ENCODE measurements around the gene MAPKAPK2. TPM values are rescaled to one million over a fixed set of nuclear protein-coding genes. Genes with fewer than 3 reads are reported as not detected.

Gene MAPKAPK2
- total RNA-seq, 1 donor = 69.8 TPM

DNA sequence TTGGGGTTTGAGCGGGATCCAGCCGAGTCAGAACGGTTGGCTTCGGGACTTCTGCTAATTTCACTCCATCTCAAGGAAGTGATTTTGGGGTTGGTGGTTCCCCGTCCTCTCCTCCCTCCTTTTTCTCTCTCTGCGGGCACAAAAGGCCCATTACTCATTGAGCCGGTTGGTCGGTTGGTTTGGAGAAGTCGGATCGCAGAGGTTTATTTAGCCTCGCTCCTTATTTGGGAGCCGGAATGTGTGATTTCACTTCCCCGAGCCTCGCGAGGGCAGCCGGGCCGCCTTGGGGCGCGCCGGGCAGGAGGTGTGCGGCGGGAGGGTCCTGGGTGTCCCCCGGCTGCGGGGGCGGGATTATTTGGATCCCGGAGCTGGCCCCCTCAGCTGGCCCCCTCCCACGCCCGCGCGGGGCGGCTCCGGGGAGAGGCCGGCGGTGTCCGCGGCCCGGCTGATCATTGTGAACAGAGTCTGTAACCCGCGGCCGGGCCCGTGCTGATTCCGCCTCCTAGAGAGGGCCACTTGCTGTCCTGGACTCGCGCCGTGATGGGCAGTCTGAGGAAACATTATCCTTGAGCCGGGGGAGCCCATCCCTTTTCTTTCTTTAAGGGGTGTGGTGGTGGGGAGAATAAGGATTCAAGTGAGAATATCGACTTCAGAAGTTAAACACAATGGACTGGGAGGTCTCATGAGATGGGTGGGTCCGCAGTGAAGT is 1.2 kb downstream of the MAPKAPK2 start:
- Histone ChIP-seq H3K4me3 (ENCODE audit: low read length) (peak overlapping the region; percentile 73), H3K27me3 (ENCODE audit: insufficient read depth, low read length) (no peaks in the 10 kb centered on the region), H3K4me1 (ENCODE audit: insufficient read depth, low read length) (peaks cover 74% of the 10 kb centered on the region), H3K9me3 (ENCODE audit: low read depth, low read length) (no peaks in the 10 kb centered on the region)

DNA sequence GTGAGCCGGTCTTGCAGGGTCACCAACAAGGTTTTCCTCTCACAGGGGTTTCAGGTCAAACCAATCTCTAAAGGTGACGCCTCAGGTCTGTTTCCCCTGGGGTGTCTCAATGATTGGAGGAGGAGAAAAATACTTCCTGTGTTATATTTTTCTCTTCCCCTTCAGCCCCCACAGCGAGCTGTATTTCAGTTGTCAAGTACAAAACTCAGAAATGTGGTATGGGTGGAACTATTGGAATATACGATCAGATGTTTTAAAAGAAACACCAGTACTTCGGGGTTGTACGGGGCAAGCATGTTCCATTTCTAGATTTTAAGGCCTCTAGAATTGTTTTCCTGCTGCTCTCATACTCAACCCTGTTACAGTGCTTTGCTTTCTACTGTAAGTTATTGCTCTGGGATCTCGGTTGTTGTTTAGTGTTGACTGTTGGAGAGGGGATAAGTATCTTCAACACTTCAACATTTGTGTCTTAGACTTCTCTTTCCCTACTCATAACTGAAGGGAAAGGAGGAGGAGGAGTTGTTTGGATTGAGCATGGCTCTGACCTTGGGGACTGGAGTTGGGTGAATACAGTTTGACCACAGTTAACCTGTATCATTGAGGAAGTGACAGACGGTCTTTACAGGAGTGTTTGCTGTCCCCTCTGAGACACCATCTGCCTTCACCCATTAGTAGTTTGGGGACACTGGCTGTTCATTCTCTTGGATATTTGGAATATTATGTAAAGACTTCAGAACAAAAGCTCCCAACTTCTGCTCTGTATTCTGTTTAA is 2.0 kb downstream of the MAPKAPK2 start:
- H3K27me3 ChIP-seq (ENCODE audit: insufficient read depth, low read length) = no peaks in the 10 kb centered on the region
- H3K4me1 ChIP-seq (ENCODE audit: insufficient read depth, low read length) = peaks cover 75% of the 10 kb centered on the region
- H3K4me3 ChIP-seq (ENCODE audit: low read length) = peak overlapping the region; percentile 73
- H3K9me3 ChIP-seq (ENCODE audit: low read depth, low read length) = no peaks in the 10 kb centered on the region

DNA sequence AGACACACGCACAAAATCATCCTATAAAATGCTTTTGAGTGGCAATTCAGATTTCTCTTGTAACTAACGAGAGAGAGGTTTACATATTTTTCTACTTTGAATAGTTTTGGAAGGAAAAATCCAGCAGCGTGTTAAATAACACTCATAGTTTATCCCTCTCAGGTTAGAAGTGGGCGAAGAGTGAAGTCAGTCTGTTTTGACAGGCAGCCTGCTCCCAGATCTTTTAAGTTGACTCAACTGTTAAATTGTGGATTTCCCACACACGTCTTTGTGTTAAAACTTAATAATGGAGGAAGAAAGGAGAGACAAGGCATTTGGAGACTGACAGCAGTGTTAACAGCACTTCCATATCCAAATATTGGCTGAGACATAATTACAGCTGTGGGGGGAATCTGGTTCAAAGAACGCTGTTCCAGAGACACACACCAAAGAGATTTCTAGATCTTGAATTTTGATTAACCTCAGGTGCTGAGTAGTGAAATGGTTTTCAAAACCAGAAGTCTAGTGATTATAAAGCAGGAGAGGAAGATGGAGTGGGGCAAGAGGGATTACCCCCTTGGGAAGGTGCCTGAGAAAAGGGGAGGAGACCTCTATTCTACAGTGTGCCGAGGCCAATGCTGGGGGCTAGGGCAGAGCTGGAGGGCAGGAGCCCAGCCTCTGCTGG is 2.7 kb downstream of the MAPKAPK2 start:
- no peaks in the 10 kb centered on the region for H3K27me3 ChIP-seq (ENCODE audit: insufficient read depth, low read length)
- peak overlapping the region; percentile 73 for H3K4me3 ChIP-seq (ENCODE audit: low read length)
- H3K9me3 ChIP-seq (ENCODE audit: low read depth, low read length) = no peaks in the 10 kb centered on the region
- peaks cover 80% of the 10 kb centered on the region for H3K4me1 ChIP-seq (ENCODE audit: insufficient read depth, low read length)

DNA sequence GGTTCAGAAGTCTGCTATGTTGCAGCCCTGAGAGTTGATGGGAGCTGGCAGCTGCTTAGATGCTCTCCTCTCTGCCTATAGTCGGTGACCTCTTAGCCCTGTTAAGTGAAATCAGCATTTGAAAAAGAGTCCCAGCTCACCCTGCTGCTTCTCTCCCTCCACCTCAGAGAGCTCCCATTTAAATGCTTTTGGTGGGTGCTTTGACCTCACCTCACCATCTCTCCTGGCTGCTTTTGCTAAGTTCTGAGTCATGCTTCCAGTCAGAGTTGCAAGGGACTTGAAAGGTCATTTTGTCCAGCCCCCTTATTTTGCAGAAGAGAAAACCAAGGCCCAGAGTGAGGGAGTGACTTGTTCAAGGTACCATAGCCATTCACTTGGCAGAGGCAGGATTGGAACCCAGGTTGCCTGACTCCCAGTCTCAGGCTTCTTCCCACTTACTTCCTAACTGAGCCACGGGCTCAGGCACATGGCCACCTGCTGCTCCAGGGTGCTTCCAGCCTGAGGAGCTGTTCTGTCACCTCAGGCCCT is 3.3 kb downstream of the MAPKAPK2 start:
- no peaks in the 10 kb centered on the region for H3K27me3 ChIP-seq (ENCODE audit: insufficient read depth, low read length)
- no peaks in the 10 kb centered on the region for H3K9me3 ChIP-seq (ENCODE audit: low read depth, low read length)
- peaks cover 80% of the 10 kb centered on the region for H3K4me1 ChIP-seq (ENCODE audit: insufficient read depth, low read length)
- H3K4me3 ChIP-seq (ENCODE audit: low read length) = no peak overlapping the region

DNA sequence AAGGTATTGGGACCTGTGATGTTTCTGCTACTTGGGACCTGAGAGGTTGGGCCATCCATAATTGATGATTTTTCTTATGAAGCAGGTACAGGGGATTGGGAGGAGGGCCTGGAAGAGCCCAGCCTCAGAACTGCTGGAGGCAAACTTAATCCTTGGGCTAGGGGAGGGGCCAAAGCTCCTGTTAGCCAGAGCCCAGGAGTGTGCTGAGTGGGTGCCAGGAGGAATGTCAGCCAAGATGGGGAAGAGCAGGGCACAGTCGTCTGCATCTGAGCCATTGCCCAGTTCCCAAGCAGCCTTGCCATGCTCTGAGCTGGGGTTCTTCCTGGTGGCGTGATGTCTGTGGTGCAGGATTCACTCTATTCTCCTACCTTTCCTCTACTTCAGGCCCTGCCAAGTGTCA is 5.8 kb downstream of the MAPKAPK2 start:
- Histone ChIP-seq H3K4me3 (ENCODE audit: low read length) (no peak overlapping the region), H3K27me3 (ENCODE audit: insufficient read depth, low read length) (no peaks in the 10 kb centered on the region), H3K9me3 (ENCODE audit: low read depth, low read length) (no peaks in the 10 kb centered on the region), H3K4me1 (ENCODE audit: insufficient read depth, low read length) (peaks cover 88% of the 10 kb centered on the region)

- H3K27me3 ChIP-seq (ENCODE audit: insufficient read depth, low read length) = no peaks in the 10 kb centered on the region
- H3K4me3 ChIP-seq (ENCODE audit: low read length) = no peak overlapping the region
- H3K9me3 ChIP-seq (ENCODE audit: low read depth, low read length) = no peaks in the 10 kb centered on the region
- peaks cover 93% of the 10 kb centered on the region for H3K4me1 ChIP-seq (ENCODE audit: insufficient read depth, low read length)
Measured at GRCh38 chr1:206691604-206692003, 6.9 kb downstream of the MAPKAPK2 start.

GRCh38 chr1:206693029-206693428 is 8.3 kb downstream of the MAPKAPK2 start:
- Histone ChIP-seq H3K27me3 (ENCODE audit: insufficient read depth, low read length) (no peaks in the 10 kb centered on the region), H3K4me3 (ENCODE audit: low read length) (no peak overlapping the region), H3K9me3 (ENCODE audit: low read depth, low read length) (no peaks in the 10 kb centered on the region), H3K4me1 (ENCODE audit: insufficient read depth, low read length) (peaks cover 93% of the 10 kb centered on the region)

DNA sequence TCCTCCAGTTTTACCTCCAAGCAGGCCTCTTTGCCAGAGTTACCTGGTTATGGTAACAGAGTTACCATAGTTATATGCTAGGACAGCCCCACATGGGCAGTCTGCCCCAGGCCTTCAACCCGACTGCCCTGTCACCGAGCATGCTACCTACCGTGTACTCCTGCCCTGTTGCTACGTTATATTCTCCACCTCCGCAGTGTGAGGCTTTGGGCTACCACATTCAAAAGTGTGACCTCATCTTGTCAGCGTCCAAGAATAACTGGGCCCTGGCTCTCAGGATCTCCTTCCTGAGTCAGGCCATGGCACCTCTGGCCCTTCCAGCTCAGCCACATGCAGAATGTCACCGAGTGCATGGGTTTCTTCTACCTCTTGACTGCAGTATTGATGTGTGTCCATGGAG is 8.9 kb downstream of the MAPKAPK2 start:
- H3K27me3 ChIP-seq (ENCODE audit: insufficient read depth, low read length) = no peaks in the 10 kb centered on the region
- no peak overlapping the region for H3K4me3 ChIP-seq (ENCODE audit: low read length)
- H3K4me1 ChIP-seq (ENCODE audit: insufficient read depth, low read length) = peaks cover 93% of the 10 kb centered on the region
- no peaks in the 10 kb centered on the region for H3K9me3 ChIP-seq (ENCODE audit: low read depth, low read length)

GRCh38 chr1:206694171-206695124 is 9.7 kb downstream of the MAPKAPK2 start:
- no peaks in the 10 kb centered on the region for H3K9me3 ChIP-seq (ENCODE audit: low read depth, low read length)
- H3K4me3 ChIP-seq (ENCODE audit: low read length) = no peak overlapping the region
- H3K4me1 ChIP-seq (ENCODE audit: insufficient read depth, low read length) = peaks cover 93% of the 10 kb centered on the region
- no peaks in the 10 kb centered on the region for H3K27me3 ChIP-seq (ENCODE audit: insufficient read depth, low read length)

GRCh38 chr1:206695733-206696132 is 11.0 kb downstream of the MAPKAPK2 start:
- H3K4me3 ChIP-seq (ENCODE audit: low read length) = no peak overlapping the region
- peaks cover 95% of the 10 kb centered on the region for H3K4me1 ChIP-seq (ENCODE audit: insufficient read depth, low read length)
- H3K27me3 ChIP-seq (ENCODE audit: insufficient read depth, low read length) = no peaks in the 10 kb centered on the region
- no peaks in the 10 kb centered on the region for H3K9me3 ChIP-seq (ENCODE audit: low read depth, low read length)

- Histone ChIP-seq H3K4me3 (ENCODE audit: low read length) (no peak overlapping the region), H3K9me3 (ENCODE audit: low read depth, low read length) (no peaks in the 10 kb centered on the region), H3K27me3 (ENCODE audit: insufficient read depth, low read length) (no peaks in the 10 kb centered on the region), H3K4me1 (ENCODE audit: insufficient read depth, low read length) (peaks cover 88% of the 10 kb centered on the region)
Measured at GRCh38 chr1:206696812-206697585, 12.3 kb downstream of the MAPKAPK2 start.

DNA sequence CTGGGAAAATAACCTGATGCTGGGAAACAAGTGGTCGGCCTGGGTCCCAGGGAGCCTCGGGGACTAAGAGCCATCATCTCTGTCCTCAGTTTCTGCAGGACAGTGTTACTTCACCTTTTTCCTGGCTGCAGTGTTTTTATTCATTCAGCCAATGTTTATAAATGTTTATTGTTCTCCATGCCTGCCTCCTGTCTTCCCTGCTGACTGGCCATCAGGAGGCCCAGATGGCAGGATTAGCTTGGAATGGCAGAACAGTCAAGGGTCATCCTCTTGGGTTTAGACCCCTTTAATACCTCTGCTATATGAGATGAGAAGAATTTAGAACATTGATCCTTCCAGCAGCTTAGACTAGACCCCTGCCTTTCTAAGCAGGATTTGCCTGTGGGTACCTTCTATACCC is 13.3 kb downstream of the MAPKAPK2 start:
- Histone ChIP-seq H3K4me3 (ENCODE audit: low read length) (no peak overlapping the region), H3K4me1 (ENCODE audit: insufficient read depth, low read length) (peaks cover 84% of the 10 kb centered on the region)

DNA sequence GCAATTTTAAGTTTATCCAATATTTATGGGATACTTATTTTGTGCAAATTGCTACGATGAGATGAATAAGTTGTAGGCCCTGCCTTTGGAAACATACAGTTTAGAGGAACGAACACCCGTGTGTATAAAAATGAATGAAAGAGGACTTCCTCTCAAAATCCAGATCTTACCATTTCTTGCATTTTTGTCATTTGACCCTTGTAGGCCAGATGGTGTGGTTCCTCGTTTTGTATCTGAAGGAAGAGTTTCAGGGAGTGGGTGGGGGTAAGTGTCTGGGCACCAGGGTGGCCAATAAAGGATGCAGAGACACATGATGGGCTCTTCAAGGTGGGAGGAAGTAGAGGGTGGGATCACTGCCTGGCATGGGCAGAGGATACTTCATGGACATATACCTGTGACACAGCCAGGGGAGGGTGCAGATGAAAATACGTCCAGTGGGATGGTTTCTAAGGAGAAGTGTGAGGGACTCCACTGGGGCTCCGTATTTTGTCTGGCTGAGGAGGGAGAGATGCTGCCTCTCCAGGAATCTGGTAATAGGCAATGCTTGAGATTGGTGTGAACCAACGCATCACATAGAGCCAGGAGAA is 14.4 kb downstream of the MAPKAPK2 start:
- H3K4me3 ChIP-seq (ENCODE audit: low read length) = no peak overlapping the region
- peaks cover 84% of the 10 kb centered on the region for H3K4me1 ChIP-seq (ENCODE audit: insufficient read depth, low read length)
- no peaks in the 10 kb centered on the region for H3K27me3 ChIP-seq (ENCODE audit: insufficient read depth, low read length)
- H3K9me3 ChIP-seq (ENCODE audit: low read depth, low read length) = no peaks in the 10 kb centered on the region

More for the DNA sequence above, 13.3 kb downstream of the MAPKAPK2 start:
- H3K9me3 ChIP-seq (ENCODE audit: low read depth, low read length) = no peaks in the 10 kb centered on the region
- no peaks in the 10 kb centered on the region for H3K27me3 ChIP-seq (ENCODE audit: insufficient read depth, low read length)

All from mononuclear cell (primary cell).